ENCODE data around the gene AFM.

Gene AFM

DNA sequence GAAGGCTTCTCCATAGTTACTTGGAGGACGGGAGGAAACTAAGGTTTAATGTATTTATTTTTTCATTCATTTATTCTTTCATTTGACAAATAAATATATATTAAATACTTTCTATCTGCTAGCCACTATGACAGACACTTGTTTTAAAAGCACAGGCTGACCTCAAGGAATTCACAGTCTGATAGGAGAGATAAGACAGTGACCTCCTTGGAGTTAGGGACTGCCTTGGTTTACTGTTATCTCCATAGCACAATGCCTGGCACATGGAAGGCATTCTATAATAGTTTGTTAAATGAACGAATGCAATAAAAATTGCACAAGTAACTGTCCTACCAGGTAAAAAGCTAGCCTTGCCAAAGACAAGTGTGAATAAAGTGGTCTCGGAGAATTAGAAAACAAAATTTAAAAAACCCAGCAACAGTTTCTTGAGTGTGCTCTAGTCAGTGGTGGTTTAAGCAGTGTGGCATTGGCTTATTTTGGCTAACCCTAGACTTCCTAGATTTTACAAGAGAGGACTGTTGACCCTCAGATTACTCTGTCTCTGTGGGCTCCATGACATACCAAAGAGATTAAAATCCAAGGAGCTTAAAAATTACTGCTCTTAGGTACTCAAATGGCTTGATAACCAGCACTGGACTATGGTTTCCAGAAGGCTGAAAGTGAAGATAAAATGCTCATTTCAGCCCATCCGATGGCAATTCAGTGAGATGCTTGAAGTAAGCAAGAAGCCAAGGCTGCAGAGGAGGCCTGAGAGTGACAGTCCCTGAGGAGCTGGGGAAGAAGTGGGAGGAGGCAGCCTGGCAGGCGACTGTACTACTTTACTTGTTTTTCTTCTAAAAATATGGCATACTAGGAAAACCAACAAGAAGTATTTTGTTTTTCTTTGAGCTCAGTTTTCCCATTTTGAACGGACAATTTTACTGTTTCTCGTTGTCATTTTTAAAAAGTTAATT lies 35.9 kb upstream of the AFM start:
- Histone ChIP-seq H3K4me2 (ENCODE audit: low read depth, low read length) (no peak overlapping the region), H4K20me1 (ENCODE audit: insufficient read depth, low read length) (no peaks in the 10 kb centered on the region), H3K4me3 (ENCODE audit: low read length) (no peak overlapping the region), H3K36me3 (replicated peaks; ENCODE audit: insufficient read depth, low read length) (no peaks in the 10 kb centered on the region), H3K9ac (ENCODE audit: low read length) (no peak overlapping the region), H2AFZ (ENCODE audit: low read length) (no peak overlapping the region), H3K9me3 (replicated peaks; ENCODE audit: insufficient read depth, low read length) (no peaks in the 10 kb centered on the region), H3K9me2 (replicated peaks; ENCODE audit: insufficient read depth, low read length) (no peaks in the 10 kb centered on the region), H3K27ac (ENCODE audit: low read length) (no peak overlapping the region), H3K27me3 (replicated peaks; ENCODE audit: insufficient read depth, low read length) (no peaks in the 10 kb centered on the region), H3F3A (ENCODE audit: insufficient read depth, low read length) (no peaks in the 10 kb centered on the region), H3K4me1 (ENCODE audit: low read length) (no peaks in the 10 kb centered on the region), H3K79me2 (ENCODE audit: low read length) (no peaks in the 10 kb centered on the region)
- DNase-seq = no peak
- TF ChIP-seq, protein P1, sequence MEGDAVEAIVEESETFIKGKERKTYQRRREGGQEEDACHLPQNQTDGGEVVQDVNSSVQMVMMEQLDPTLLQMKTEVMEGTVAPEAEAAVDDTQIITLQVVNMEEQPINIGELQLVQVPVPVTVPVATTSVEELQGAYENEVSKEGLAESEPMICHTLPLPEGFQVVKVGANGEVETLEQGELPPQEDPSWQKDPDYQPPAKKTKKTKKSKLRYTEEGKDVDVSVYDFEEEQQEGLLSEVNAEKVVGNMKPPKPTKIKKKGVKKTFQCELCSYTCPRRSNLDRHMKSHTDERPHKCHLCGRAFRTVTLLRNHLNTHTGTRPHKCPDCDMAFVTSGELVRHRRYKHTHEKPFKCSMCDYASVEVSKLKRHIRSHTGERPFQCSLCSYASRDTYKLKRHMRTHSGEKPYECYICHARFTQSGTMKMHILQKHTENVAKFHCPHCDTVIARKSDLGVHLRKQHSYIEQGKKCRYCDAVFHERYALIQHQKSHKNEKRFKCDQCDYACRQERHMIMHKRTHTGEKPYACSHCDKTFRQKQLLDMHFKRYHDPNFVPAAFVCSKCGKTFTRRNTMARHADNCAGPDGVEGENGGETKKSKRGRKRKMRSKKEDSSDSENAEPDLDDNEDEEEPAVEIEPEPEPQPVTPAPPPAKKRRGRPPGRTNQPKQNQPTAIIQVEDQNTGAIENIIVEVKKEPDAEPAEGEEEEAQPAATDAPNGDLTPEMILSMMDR (IDR thresholded peaks at IDR 0.05; ENCODE audit: low read length) = no peak
- TF ChIP-seq EZH2phosphoT487 (IDR thresholded peaks at IDR 0.05; ENCODE audit: low read length) (no peak), EZH2 (optimal IDR thresholded peaks at IDR 0.05; ENCODE audit: low read depth, low read length) (no peak)

DNA sequence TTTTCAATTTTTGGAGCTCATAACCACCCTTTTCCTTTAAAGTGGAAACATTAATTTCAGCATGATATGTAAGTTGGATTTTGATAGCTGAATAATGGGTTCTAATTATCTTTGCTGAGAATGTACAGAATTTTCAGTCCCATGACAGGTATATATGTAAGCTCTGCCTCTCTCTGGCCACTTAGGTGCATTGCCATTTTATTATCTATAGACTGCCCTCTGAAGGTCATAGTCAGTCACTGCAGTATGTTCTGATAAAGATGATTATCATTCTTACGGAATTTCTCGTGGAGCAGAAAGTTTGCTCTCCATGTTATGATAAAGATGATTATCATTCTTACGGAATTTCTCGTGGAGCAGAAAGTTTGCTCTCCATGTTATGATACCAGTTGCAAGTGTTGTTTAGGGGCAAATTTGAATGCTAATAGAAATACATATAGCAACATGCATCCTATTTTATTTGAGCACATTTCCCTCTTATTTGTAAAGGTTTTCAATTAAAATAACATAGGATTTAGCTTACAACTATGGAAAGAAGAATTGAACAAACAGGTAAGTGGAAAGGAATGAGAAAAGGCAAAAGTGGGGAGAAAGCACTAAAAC lies 35.1 kb upstream of the AFM start:
- H3K4me2 ChIP-seq (ENCODE audit: low read depth, low read length) = no peak overlapping the region
- H4K20me1 ChIP-seq (ENCODE audit: insufficient read depth, low read length) = no peaks in the 10 kb centered on the region
- H3K4me1 ChIP-seq (ENCODE audit: low read length) = no peaks in the 10 kb centered on the region
- H3K9ac ChIP-seq (ENCODE audit: low read length) = no peak overlapping the region
- H3K36me3 ChIP-seq (replicated peaks; ENCODE audit: insufficient read depth, low read length) = no peaks in the 10 kb centered on the region
- no peak overlapping the region for H2AFZ ChIP-seq (ENCODE audit: low read length)
- no peaks in the 10 kb centered on the region for H3F3A ChIP-seq (ENCODE audit: insufficient read depth, low read length)
- H3K79me2 ChIP-seq (ENCODE audit: low read length) = no peaks in the 10 kb centered on the region
- H3K9me3 ChIP-seq (replicated peaks; ENCODE audit: insufficient read depth, low read length) = no peaks in the 10 kb centered on the region
- H3K9me2 ChIP-seq (replicated peaks; ENCODE audit: insufficient read depth, low read length) = no peaks in the 10 kb centered on the region
- no peaks in the 10 kb centered on the region for H3K27me3 ChIP-seq (replicated peaks; ENCODE audit: insufficient read depth, low read length)
- no peak overlapping the region for H3K4me3 ChIP-seq (ENCODE audit: low read length)
- peak; percentile 75 for DNase-seq
- TF ChIP-seq, protein P1 (IDR thresholded peaks at IDR 0.05; ENCODE audit: low read length) = peak; percentile 92
- TF ChIP-seq EZH2phosphoT487 (IDR thresholded peaks at IDR 0.05; ENCODE audit: low read length) = no peak
- no peak overlapping the region for H3K27ac ChIP-seq (ENCODE audit: low read length)

- Histone ChIP-seq H3K27me3 (replicated peaks; ENCODE audit: insufficient read depth, low read length) (no peaks in the 10 kb centered on the region), H3K4me1 (ENCODE audit: low read length) (no peaks in the 10 kb centered on the region), H3K79me2 (ENCODE audit: low read length) (no peaks in the 10 kb centered on the region), H4K20me1 (ENCODE audit: insufficient read depth, low read length) (no peaks in the 10 kb centered on the region), H3K4me2 (ENCODE audit: low read depth, low read length) (no peak overlapping the region), H3K9ac (ENCODE audit: low read length) (no peak overlapping the region), H3K4me3 (ENCODE audit: low read length) (no peak overlapping the region), H3K27ac (ENCODE audit: low read length) (no peak overlapping the region), H3K36me3 (replicated peaks; ENCODE audit: insufficient read depth, low read length) (no peaks in the 10 kb centered on the region), H2AFZ (ENCODE audit: low read length) (no peak overlapping the region), H3F3A (ENCODE audit: insufficient read depth, low read length) (no peaks in the 10 kb centered on the region), H3K9me3 (replicated peaks; ENCODE audit: insufficient read depth, low read length) (no peaks in the 10 kb centered on the region), H3K9me2 (replicated peaks; ENCODE audit: insufficient read depth, low read length) (no peaks in the 10 kb centered on the region)
- TF ChIP-seq, protein P1 (IDR thresholded peaks at IDR 0.05; ENCODE audit: low read length) = no peak
- TF ChIP-seq EZH2 (optimal IDR thresholded peaks at IDR 0.05; ENCODE audit: low read depth, low read length) (no peak), EZH2phosphoT487 (IDR thresholded peaks at IDR 0.05; ENCODE audit: low read length) (no peak)
- DNase-seq = no peak
Observed at GRCh38 chr4:73447671-73448070, 33.9 kb upstream of the AFM start.

Measured in MM.1S (cell line).